ENCODE measurements around the gene KCNJ9.

DNA sequence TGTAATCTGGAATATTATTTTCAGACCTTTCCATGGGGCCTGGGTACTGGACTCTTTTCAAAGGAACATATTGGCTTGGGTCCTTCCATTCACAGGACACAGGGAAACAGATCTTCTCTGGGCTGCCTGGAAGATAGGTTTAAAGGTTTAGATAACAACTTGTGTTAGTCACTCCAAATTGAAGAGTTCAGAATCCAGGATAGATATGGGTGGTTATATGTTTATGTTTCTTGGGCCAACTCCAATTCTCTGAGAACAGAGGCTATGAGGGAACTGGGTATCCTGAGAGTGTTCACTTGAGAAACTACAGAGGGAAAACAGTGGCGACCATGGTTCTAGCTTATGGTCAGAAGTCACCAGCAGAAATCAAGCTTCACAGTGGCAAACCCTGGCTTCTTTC lies 40.9 kb upstream of the KCNJ9 start:
- TF ChIP-seq, protein P1, sequence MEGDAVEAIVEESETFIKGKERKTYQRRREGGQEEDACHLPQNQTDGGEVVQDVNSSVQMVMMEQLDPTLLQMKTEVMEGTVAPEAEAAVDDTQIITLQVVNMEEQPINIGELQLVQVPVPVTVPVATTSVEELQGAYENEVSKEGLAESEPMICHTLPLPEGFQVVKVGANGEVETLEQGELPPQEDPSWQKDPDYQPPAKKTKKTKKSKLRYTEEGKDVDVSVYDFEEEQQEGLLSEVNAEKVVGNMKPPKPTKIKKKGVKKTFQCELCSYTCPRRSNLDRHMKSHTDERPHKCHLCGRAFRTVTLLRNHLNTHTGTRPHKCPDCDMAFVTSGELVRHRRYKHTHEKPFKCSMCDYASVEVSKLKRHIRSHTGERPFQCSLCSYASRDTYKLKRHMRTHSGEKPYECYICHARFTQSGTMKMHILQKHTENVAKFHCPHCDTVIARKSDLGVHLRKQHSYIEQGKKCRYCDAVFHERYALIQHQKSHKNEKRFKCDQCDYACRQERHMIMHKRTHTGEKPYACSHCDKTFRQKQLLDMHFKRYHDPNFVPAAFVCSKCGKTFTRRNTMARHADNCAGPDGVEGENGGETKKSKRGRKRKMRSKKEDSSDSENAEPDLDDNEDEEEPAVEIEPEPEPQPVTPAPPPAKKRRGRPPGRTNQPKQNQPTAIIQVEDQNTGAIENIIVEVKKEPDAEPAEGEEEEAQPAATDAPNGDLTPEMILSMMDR (IDR thresholded peaks at IDR 0.05; ENCODE audit: borderline replicate concordance, extremely low read depth, low read length, poor library complexity, severe bottlenecking): no peak
- no peak for TF ChIP-seq EZH2 (IDR thresholded peaks at IDR 0.05; ENCODE audit: borderline replicate concordance, low read depth, low read length, severe bottlenecking)

Data from DND-41 (cell line).